ENCODE results near the gene ATP9B. TPM values are rescaled to one million over a fixed set of nuclear protein-coding genes. Genes with fewer than 3 reads are reported as not detected.

Gene ATP9B
- total and polyA plus RNA-seq, 9 donors = 11.2 to 31.2 (median 16.0) TPM

GRCh38 chr18:79208906-79209305, 139.7 kb downstream of the ATP9B start:
- peaks cover 7% of the 10 kb centered on the region for H3K36me3 ChIP-seq (ENCODE audit: control insufficient read depth, insufficient read depth, low read length)
- no peak overlapping the region for H3K27ac ChIP-seq (ENCODE audit: low read length)
- no peaks in the 10 kb centered on the region for H3K9me3 ChIP-seq (replicated peaks; ENCODE audit: control insufficient read depth, low read depth, low read length)
- 79% methylated on average over 3 of the region's 5 CpGs for WGBS (ENCODE audit: insufficient coverage)
- H3K27me3 ChIP-seq (ENCODE audit: control insufficient read depth, insufficient read depth, low read length) = no peaks in the 10 kb centered on the region
- H3K4me3 ChIP-seq (ENCODE audit: low read length) = no peak overlapping the region
- no peak for DNase-seq
- H3K4me1 ChIP-seq (ENCODE audit: control insufficient read depth, insufficient read depth, low read length) = no peaks in the 10 kb centered on the region

- peak; percentile 11 for DNase-seq
- Histone ChIP-seq H3K4me1 (ENCODE audit: control insufficient read depth, insufficient read depth, low read length) (no peaks in the 10 kb centered on the region), H3K27ac (ENCODE audit: low read length) (no peak overlapping the region), H3K4me3 (ENCODE audit: low read length) (no peak overlapping the region), H3K27me3 (ENCODE audit: control insufficient read depth, insufficient read depth, low read length) (no peaks in the 10 kb centered on the region), H3K36me3 (ENCODE audit: control insufficient read depth, insufficient read depth, low read length) (peaks cover 7% of the 10 kb centered on the region), H3K9me3 (replicated peaks; ENCODE audit: control insufficient read depth, low read depth, low read length) (no peaks in the 10 kb centered on the region)
- 92% methylated on average over 12 of the region's 16 CpGs for WGBS (ENCODE audit: insufficient coverage)
Measured at GRCh38 chr18:79210002-79210910, 141.1 kb downstream of the ATP9B start.

- H3K36me3 ChIP-seq (ENCODE audit: control insufficient read depth, insufficient read depth, low read length) = peaks cover 6% of the 10 kb centered on the region
- no peaks in the 10 kb centered on the region for H3K4me1 ChIP-seq (ENCODE audit: control insufficient read depth, insufficient read depth, low read length)
- whole genome bisulfite sequencing (ENCODE audit: insufficient coverage) = 92% methylated on average over 2 of the region's 5 CpGs
- no peak overlapping the region for H3K4me3 ChIP-seq (ENCODE audit: low read length)
- no peaks in the 10 kb centered on the region for H3K27me3 ChIP-seq (ENCODE audit: control insufficient read depth, insufficient read depth, low read length)
- H3K27ac ChIP-seq (ENCODE audit: low read length) = no peak overlapping the region
- DNase-seq = no peak
- no peaks in the 10 kb centered on the region for H3K9me3 ChIP-seq (replicated peaks; ENCODE audit: control insufficient read depth, low read depth, low read length)
Measured at GRCh38 chr18:79211844-79212243, 142.7 kb downstream of the ATP9B start.

- no CpG with 5 or more reads among the region's 3 CpGs for WGBS (ENCODE audit: insufficient coverage)
Measured at GRCh38 chr18:79214056-79214455, 144.9 kb downstream of the ATP9B start.

GRCh38 chr18:79216176-79216575, 147.0 kb downstream of the ATP9B start:
- no peak for DNase-seq
- Histone ChIP-seq H3K4me3 (ENCODE audit: low read length) (no peak overlapping the region), H3K4me1 (ENCODE audit: control insufficient read depth, insufficient read depth, low read length) (no peaks in the 10 kb centered on the region), H3K9me3 (replicated peaks; ENCODE audit: control insufficient read depth, low read depth, low read length) (no peaks in the 10 kb centered on the region), H3K36me3 (ENCODE audit: control insufficient read depth, insufficient read depth, low read length) (peaks cover 2% of the 10 kb centered on the region), H3K27ac (ENCODE audit: low read length) (no peak overlapping the region), H3K27me3 (ENCODE audit: control insufficient read depth, insufficient read depth, low read length) (no peaks in the 10 kb centered on the region)
- 100% methylated on average over 3 of the region's 6 CpGs for WGBS (ENCODE audit: insufficient coverage)

More at GRCh38 chr18:79214056-79214455, 144.9 kb downstream of the ATP9B start:
- no peaks in the 10 kb centered on the region for H3K27me3 ChIP-seq (ENCODE audit: control insufficient read depth, insufficient read depth, low read length)
- H3K4me3 ChIP-seq (ENCODE audit: low read length) = no peak overlapping the region
- H3K27ac ChIP-seq (ENCODE audit: low read length) = no peak overlapping the region
- H3K9me3 ChIP-seq (replicated peaks; ENCODE audit: control insufficient read depth, low read depth, low read length) = no peaks in the 10 kb centered on the region
- peaks cover 2% of the 10 kb centered on the region for H3K36me3 ChIP-seq (ENCODE audit: control insufficient read depth, insufficient read depth, low read length)
- H3K4me1 ChIP-seq (ENCODE audit: control insufficient read depth, insufficient read depth, low read length) = no peaks in the 10 kb centered on the region
- DNase-seq = no peak

GRCh38 chr18:79217979-79218604, 148.9 kb downstream of the ATP9B start:
- no peak overlapping the region for H3K4me3 ChIP-seq (ENCODE audit: low read length)
- 93% methylated on average over 17 of the region's 19 CpGs for WGBS (ENCODE audit: insufficient coverage)

GRCh38 chr18:79218605-79219190, 149.5 kb downstream of the ATP9B start:
- H3K4me1 ChIP-seq (ENCODE audit: control insufficient read depth, insufficient read depth, low read length) = no peaks in the 10 kb centered on the region
- H3K27me3 ChIP-seq (ENCODE audit: control insufficient read depth, insufficient read depth, low read length) = no peaks in the 10 kb centered on the region
- no peak overlapping the region for H3K27ac ChIP-seq (ENCODE audit: low read length)
- H3K36me3 ChIP-seq (ENCODE audit: control insufficient read depth, insufficient read depth, low read length) = peaks cover 2% of the 10 kb centered on the region
- no peak overlapping the region for H3K4me3 ChIP-seq (ENCODE audit: low read length)
- no peaks in the 10 kb centered on the region for H3K9me3 ChIP-seq (replicated peaks; ENCODE audit: control insufficient read depth, low read depth, low read length)
- 75% methylated on average over 9 of the region's 10 CpGs for WGBS (ENCODE audit: insufficient coverage)
- peak; percentile 46 for DNase-seq

More at GRCh38 chr18:79217979-79218604, 148.9 kb downstream of the ATP9B start:
- DNase-seq = no peak
- Histone ChIP-seq H3K36me3 (ENCODE audit: control insufficient read depth, insufficient read depth, low read length) (peaks cover 2% of the 10 kb centered on the region), H3K4me1 (ENCODE audit: control insufficient read depth, insufficient read depth, low read length) (no peaks in the 10 kb centered on the region), H3K27me3 (ENCODE audit: control insufficient read depth, insufficient read depth, low read length) (no peaks in the 10 kb centered on the region), H3K27ac (ENCODE audit: low read length) (no peak overlapping the region), H3K9me3 (replicated peaks; ENCODE audit: control insufficient read depth, low read depth, low read length) (no peaks in the 10 kb centered on the region)

- WGBS (ENCODE audit: insufficient coverage) = 100% methylated on average over 1 of the region's 5 CpGs
- Histone ChIP-seq H3K36me3 (ENCODE audit: control insufficient read depth, insufficient read depth, low read length) (peaks cover 7% of the 10 kb centered on the region), H3K27me3 (ENCODE audit: control insufficient read depth, insufficient read depth, low read length) (no peaks in the 10 kb centered on the region), H3K4me3 (ENCODE audit: low read length) (no peak overlapping the region), H3K27ac (ENCODE audit: low read length) (no peak overlapping the region), H3K9me3 (replicated peaks; ENCODE audit: control insufficient read depth, low read depth, low read length) (no peaks in the 10 kb centered on the region), H3K4me1 (ENCODE audit: control insufficient read depth, insufficient read depth, low read length) (no peaks in the 10 kb centered on the region)
- DNase-seq = no peak
Measured at GRCh38 chr18:79221136-79221535, 151.9 kb downstream of the ATP9B start.

- Histone ChIP-seq H3K9me3 (replicated peaks; ENCODE audit: control insufficient read depth, low read depth, low read length) (no peaks in the 10 kb centered on the region), H3K4me1 (ENCODE audit: control insufficient read depth, insufficient read depth, low read length) (no peaks in the 10 kb centered on the region)
Measured at GRCh38 chr18:79222790-79223189, 153.6 kb downstream of the ATP9B start.

GRCh38 chr18:79223431-79223830, 154.2 kb downstream of the ATP9B start:
- no CpG with 5 or more reads among the region's 1 CpG for WGBS (ENCODE audit: insufficient coverage)
- Histone ChIP-seq H3K4me3 (ENCODE audit: low read length) (no peak overlapping the region), H3K27ac (ENCODE audit: low read length) (no peak overlapping the region), H3K9me3 (replicated peaks; ENCODE audit: control insufficient read depth, low read depth, low read length) (no peaks in the 10 kb centered on the region), H3K36me3 (ENCODE audit: control insufficient read depth, insufficient read depth, low read length) (peaks cover 4% of the 10 kb centered on the region), H3K4me1 (ENCODE audit: control insufficient read depth, insufficient read depth, low read length) (no peaks in the 10 kb centered on the region), H3K27me3 (ENCODE audit: control insufficient read depth, insufficient read depth, low read length) (no peaks in the 10 kb centered on the region)
- DNase-seq = no peak

More at GRCh38 chr18:79222790-79223189, 153.6 kb downstream of the ATP9B start:
- DNase-seq = no peak
- Histone ChIP-seq H3K4me3 (ENCODE audit: low read length) (no peak overlapping the region), H3K36me3 (ENCODE audit: control insufficient read depth, insufficient read depth, low read length) (peaks cover 4% of the 10 kb centered on the region), H3K27ac (ENCODE audit: low read length) (no peak overlapping the region), H3K27me3 (ENCODE audit: control insufficient read depth, insufficient read depth, low read length) (no peaks in the 10 kb centered on the region)
- no CpG with 5 or more reads among the region's 1 CpG for WGBS (ENCODE audit: insufficient coverage)
